HEK293 (cell line): ENCODE measurements around the gene LYSMD2.

Experiments used
- CTCF ChIA-PET: fragments of 350-600 bp; formaldehyde crosslinking; extraction: SDS; loops from one replicate; lab custom pipeline; 2021; ENCODE audit warnings: antibody characterized with exemption; lab: Yijun Ruan, JAX
- POLR2A ChIA-PET: fragments of 300-600 bp; formaldehyde crosslinking; extraction: SDS; loops from one replicate; lab custom pipeline; 2020; ENCODE audit warnings: antibody characterized with exemption, inconsistent platforms; lab: Yijun Ruan, JAX
- H3K27ac ChIP-seq: fragments of 200-500 bp; sonication (Bioruptor generic); 2 replicates; pipeline ENCODE4 v1.5.1; 2014; ENCODE audit warnings: low read depth, low read length, control low read depth, inconsistent platforms; ENCODE audit errors: extremely low read depth
- H3K36me3 ChIP-seq, 2 experiments: fragments of 200-500 bp in 1 of 2; sonication (Bioruptor generic) in 1 of 2; 1 replicate in 1 of 2; 2 replicates in 1 of 2; pipeline ENCODE4 v1.5.1; 2014 to 2017; ENCODE audit warnings: inconsistent platforms in 2 of 2, low read length in 2 of 2; ENCODE audit not compliant: control insufficient read depth in 2 of 2, insufficient read depth in 1 of 2
- H3K4me1 ChIP-seq: fragments of 200-500 bp; sonication (Bioruptor generic); 2 replicates; pipeline ENCODE4 v1.5.1; 2014; ENCODE audit warnings: mild to moderate bottlenecking, low read length, inconsistent platforms; ENCODE audit not compliant: control insufficient read depth, insufficient read depth
- H3K4me3 ChIP-seq: 2 replicates; pipeline ENCODE4 v1.5.1; 2011; ENCODE audit warnings: low read depth, mild to moderate bottlenecking, control low read depth, low read length, moderate library complexity
- H3K9me3 ChIP-seq: fragments of 200-500 bp; sonication (Bioruptor generic); 2 replicates; pipeline ENCODE4 v1.5.1; 2014; ENCODE audit warnings: low read depth, low read length, inconsistent platforms; ENCODE audit not compliant: control insufficient read depth, insufficient read depth
- GLI4 ChIP-seq: fragments of 450-650 bp; formaldehyde crosslinking; IDR thresholded peaks from 2 replicates; pipeline ENCODE4 v1.5.1; 2016; ENCODE audit warnings: missing biosample characterization, missing genetic modification characterization
- KLF9 ChIP-seq: fragments of 450-650 bp; formaldehyde crosslinking; IDR thresholded peaks from 2 replicates; pipeline ENCODE4 v1.5.1; 2016; ENCODE audit warnings: missing biosample characterization, missing genetic modification characterization, low read depth
- MZF1 ChIP-seq: fragments of 450-650 bp; formaldehyde crosslinking; IDR thresholded peaks from 2 replicates; pipeline ENCODE4 v1.5.1; 2017; ENCODE audit warnings: missing biosample characterization, missing genetic modification characterization, borderline replicate concordance
- PRDM1 ChIP-seq: fragments of 450-650 bp; formaldehyde crosslinking; IDR thresholded peaks from 2 replicates; pipeline ENCODE4; 2016; ENCODE audit warnings: missing biosample characterization, missing genetic modification characterization
- SCRT1 ChIP-seq: fragments of 450-650 bp; formaldehyde crosslinking; IDR thresholded peaks from 2 replicates; pipeline ENCODE4 v1.5.1; 2016; ENCODE audit warnings: missing biosample characterization, missing genetic modification characterization, borderline replicate concordance
- ZBTB1 ChIP-seq: fragments of 450-650 bp; formaldehyde crosslinking; IDR thresholded peaks from 2 replicates; pipeline ENCODE4 v1.5.1; 2016; ENCODE audit warnings: missing biosample characterization, missing genetic modification characterization
- ZBTB17 ChIP-seq: fragments of 450-650 bp; formaldehyde crosslinking; IDR thresholded peaks from 2 replicates; pipeline ENCODE4 v1.5.1; 2016; ENCODE audit warnings: missing biosample characterization, missing genetic modification characterization
- ZBTB21 ChIP-seq: fragments of 450-650 bp; formaldehyde crosslinking; IDR thresholded peaks from 2 replicates; pipeline ENCODE4 v1.5.1; 2017; ENCODE audit warnings: missing biosample characterization, missing genetic modification characterization
- ZBTB48 ChIP-seq: fragments of 450-650 bp; formaldehyde crosslinking; IDR thresholded peaks from 2 replicates; pipeline ENCODE4 v1.5.1; 2016; ENCODE audit warnings: missing biosample characterization, missing genetic modification characterization
- ZNF121 ChIP-seq: fragments of 450-650 bp; formaldehyde crosslinking; IDR thresholded peaks from 2 replicates; pipeline ENCODE4 v1.5.1; 2016; ENCODE audit warnings: missing biosample characterization, missing genetic modification characterization
- ZNF202 ChIP-seq: fragments of 450-650 bp; formaldehyde crosslinking; IDR thresholded peaks from 2 replicates; pipeline ENCODE4 v1.5.1; 2016; ENCODE audit warnings: missing biosample characterization, missing genetic modification characterization, borderline replicate concordance
- ZNF214 ChIP-seq: fragments of 450-650 bp; formaldehyde crosslinking; IDR thresholded peaks from 2 replicates; pipeline ENCODE4 v1.5.1; 2017; ENCODE audit warnings: missing biosample characterization, mild to moderate bottlenecking, missing genetic modification characterization, borderline replicate concordance
- ZNF292 ChIP-seq: fragments of 450-650 bp; formaldehyde crosslinking; IDR thresholded peaks from 2 replicates; pipeline ENCODE4 v1.5.1; 2016; ENCODE audit warnings: low read depth, missing biosample characterization, missing genetic modification characterization, borderline replicate concordance
- ZNF394 ChIP-seq: fragments of 450-650 bp; formaldehyde crosslinking; IDR thresholded peaks from 2 replicates; pipeline ENCODE4 v1.5.1; 2016; ENCODE audit warnings: missing biosample characterization, missing genetic modification characterization, mild to moderate bottlenecking, moderate library complexity, borderline replicate concordance
- ZNF473 ChIP-seq: fragments of 450-650 bp; formaldehyde crosslinking; IDR thresholded peaks from 2 replicates; pipeline ENCODE4 v1.5.1; 2017; ENCODE audit warnings: missing biosample characterization, missing genetic modification characterization
- ZNF600 ChIP-seq: fragments of 450-650 bp; formaldehyde crosslinking; IDR thresholded peaks from 2 replicates; pipeline ENCODE4 v1.5.1; 2016; ENCODE audit warnings: missing biosample characterization, missing genetic modification characterization
- ZNF624 ChIP-seq: fragments of 450-650 bp; formaldehyde crosslinking; IDR thresholded peaks from 2 replicates; pipeline ENCODE4 v1.5.1; 2017; ENCODE audit warnings: missing biosample characterization, missing genetic modification characterization
- ZNF670 ChIP-seq: fragments of 450-650 bp; formaldehyde crosslinking; IDR thresholded peaks from 2 replicates; pipeline ENCODE4 v1.5.1; 2016; ENCODE audit warnings: missing biosample characterization, missing genetic modification characterization, low read depth
- ZNF677 ChIP-seq: fragments of 450-650 bp; IDR thresholded peaks from 2 replicates; pipeline ENCODE4 v1.5.0; 2018; ENCODE audit warnings: missing biosample characterization, mild to moderate bottlenecking, missing genetic modification characterization, moderate library complexity
- ZSCAN23 ChIP-seq: fragments of 450-650 bp; formaldehyde crosslinking; IDR thresholded peaks from 2 replicates; pipeline ENCODE4 v1.5.1; 2016; ENCODE audit warnings: missing biosample characterization, missing genetic modification characterization
- TF ChIP-seq, protein P1 (sequence below): fragments of 450-650 bp; formaldehyde crosslinking; IDR thresholded peaks from 2 replicates; pipeline ENCODE4 v1.5.1; 2016; ENCODE audit warnings: missing biosample characterization, missing genetic modification characterization
- TF ChIP-seq, protein P2 (sequence below): fragments of 450-650 bp; formaldehyde crosslinking; IDR thresholded peaks from 2 replicates; pipeline ENCODE4 v1.5.1; 2016; ENCODE audit warnings: missing biosample characterization, missing genetic modification characterization
- TF ChIP-seq, protein P3 (sequence below): fragments of 450-650 bp; formaldehyde crosslinking; IDR thresholded peaks from 2 replicates; pipeline ENCODE4 v1.5.1; 2017; ENCODE audit warnings: missing biosample characterization, missing genetic modification characterization

LYSMD2 gene

DNA sequence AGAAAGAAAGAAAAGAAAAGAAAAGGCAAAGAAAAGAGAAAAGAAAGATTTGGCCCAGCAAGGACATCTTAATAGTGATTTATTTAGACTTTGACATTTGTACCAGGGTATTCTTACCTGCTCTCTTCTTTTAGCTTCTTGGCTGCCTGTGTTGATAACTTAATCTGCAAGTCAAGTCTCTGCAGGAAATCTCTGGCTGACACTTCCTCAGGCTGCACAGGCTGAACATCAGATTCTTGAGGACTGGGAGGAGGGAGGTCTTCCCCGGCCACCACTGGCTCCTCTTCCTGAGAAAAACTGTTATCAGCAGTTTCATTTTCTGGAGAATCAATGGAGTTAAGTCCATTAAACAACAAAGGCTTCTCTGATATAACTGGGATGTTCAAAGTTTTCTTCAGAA is 12.8 kb downstream of the LYSMD2 start (continued):
- TF ChIP-seq PRDM1 (tag by site-specific recombination) = no peak
- no peak for TF ChIP-seq ZNF473 (tag by site-specific recombination)
- TF ChIP-seq, protein P1, sequence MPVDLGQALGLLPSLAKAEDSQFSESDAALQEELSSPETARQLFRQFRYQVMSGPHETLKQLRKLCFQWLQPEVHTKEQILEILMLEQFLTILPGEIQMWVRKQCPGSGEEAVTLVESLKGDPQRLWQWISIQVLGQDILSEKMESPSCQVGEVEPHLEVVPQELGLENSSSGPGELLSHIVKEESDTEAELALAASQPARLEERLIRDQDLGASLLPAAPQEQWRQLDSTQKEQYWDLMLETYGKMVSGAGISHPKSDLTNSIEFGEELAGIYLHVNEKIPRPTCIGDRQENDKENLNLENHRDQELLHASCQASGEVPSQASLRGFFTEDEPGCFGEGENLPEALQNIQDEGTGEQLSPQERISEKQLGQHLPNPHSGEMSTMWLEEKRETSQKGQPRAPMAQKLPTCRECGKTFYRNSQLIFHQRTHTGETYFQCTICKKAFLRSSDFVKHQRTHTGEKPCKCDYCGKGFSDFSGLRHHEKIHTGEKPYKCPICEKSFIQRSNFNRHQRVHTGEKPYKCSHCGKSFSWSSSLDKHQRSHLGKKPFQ = no peak
- TF ChIP-seq ZNF600 (tag by site-specific recombination) = no peak
- no peak for TF ChIP-seq ZNF214 (tag by site-specific recombination)
- TF ChIP-seq ZNF624 (tag by site-specific recombination) = no peak
- TF ChIP-seq KLF9 = no peak
- TF ChIP-seq ZNF202 (tag by site-specific recombination) = no peak
- TF ChIP-seq ZSCAN23 (tag by site-specific recombination) = no peak
- no peak for TF ChIP-seq SCRT1 (tag by site-specific recombination)

DNA sequence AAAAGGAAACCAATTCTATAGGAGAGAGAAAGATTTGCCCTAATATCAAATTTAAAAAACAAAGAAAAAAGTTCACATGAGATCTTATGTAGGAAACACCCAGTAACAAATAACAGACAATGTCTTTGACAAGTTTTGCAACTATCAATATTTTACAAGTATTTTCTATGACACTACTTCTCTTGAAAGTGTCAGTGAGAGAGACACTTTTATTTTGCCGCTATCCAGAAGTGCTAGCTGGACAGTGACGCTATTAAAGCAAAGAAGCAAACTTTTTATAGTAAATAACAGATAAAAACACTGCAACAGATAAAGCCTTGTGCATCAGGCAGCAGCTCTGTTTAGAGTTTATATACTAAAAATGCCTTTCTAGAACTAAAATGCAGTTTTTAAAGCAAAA is 13.3 kb downstream of the LYSMD2 start:
- H3K4me1 ChIP-seq = no peaks in the 10 kb centered on the region; the same call in 1 of the 2 replicates
- H3K36me3 ChIP-seq = no peaks in the 10 kb centered on the region
- POLR2A ChIA-PET = no interaction called here
- H3K9me3 ChIP-seq = no peaks in the 10 kb centered on the region
- no peak overlapping the region for H3K27ac ChIP-seq
- H3K4me3 ChIP-seq = no peak overlapping the region
- TF ChIP-seq, protein P2, sequence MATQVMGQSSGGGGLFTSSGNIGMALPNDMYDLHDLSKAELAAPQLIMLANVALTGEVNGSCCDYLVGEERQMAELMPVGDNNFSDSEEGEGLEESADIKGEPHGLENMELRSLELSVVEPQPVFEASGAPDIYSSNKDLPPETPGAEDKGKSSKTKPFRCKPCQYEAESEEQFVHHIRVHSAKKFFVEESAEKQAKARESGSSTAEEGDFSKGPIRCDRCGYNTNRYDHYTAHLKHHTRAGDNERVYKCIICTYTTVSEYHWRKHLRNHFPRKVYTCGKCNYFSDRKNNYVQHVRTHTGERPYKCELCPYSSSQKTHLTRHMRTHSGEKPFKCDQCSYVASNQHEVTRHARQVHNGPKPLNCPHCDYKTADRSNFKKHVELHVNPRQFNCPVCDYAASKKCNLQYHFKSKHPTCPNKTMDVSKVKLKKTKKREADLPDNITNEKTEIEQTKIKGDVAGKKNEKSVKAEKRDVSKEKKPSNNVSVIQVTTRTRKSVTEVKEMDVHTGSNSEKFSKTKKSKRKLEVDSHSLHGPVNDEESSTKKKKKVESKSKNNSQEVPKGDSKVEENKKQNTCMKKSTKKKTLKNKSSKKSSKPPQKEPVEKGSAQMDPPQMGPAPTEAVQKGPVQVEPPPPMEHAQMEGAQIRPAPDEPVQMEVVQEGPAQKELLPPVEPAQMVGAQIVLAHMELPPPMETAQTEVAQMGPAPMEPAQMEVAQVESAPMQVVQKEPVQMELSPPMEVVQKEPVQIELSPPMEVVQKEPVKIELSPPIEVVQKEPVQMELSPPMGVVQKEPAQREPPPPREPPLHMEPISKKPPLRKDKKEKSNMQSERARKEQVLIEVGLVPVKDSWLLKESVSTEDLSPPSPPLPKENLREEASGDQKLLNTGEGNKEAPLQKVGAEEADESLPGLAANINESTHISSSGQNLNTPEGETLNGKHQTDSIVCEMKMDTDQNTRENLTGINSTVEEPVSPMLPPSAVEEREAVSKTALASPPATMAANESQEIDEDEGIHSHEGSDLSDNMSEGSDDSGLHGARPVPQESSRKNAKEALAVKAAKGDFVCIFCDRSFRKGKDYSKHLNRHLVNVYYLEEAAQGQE (tag by site-specific recombination) = no peak
- no peak for TF ChIP-seq ZBTB1 (tag by site-specific recombination)
- no peak for TF ChIP-seq ZNF121 (tag by site-specific recombination)
- TF ChIP-seq ZBTB17 = no peak
- TF ChIP-seq ZNF677 = no peak
- no peak for TF ChIP-seq MZF1 (tag by site-specific recombination)
- CTCF ChIA-PET = interaction anchor here (0.6 kb wide), 1 partner anchor 224 kb away, joined by 3 read pairs; no protein-coding TSS in a partner anchor

DNA sequence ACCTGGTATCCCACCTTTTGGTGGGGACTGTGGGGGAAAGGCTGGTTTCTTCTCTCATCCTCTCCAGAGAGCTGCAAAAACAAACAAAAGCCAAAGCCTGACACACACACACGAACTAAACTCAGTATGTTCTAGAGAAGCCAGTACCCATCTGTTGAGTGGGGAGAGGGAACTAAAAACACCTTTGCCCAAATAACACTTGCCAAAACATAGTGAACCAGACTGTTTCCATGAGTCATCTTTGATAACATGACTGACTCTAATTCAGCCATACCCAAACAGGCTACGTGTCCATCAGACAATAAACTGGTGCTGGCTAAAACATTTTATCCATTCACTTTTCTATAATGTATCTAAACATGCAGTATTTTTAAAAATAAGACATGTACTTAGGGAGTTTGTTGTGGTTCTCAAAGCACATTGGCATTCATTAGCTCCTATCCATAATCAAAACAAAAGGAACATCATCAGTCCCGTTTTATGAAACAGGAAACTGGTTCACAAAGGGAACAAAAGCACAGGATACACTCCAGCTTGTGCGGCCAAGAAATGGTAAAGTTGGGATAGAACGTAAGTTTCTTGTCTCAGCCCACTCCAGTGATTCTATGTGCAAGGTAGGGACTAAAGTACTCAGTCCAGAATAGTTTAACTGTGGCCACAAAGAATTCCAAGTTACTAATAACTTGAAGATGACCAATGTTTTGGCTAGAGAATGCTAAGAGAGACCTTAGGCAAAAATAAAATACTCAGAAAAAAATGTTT is 16.1 kb downstream of the LYSMD2 start:
- TF ChIP-seq ZNF670 (no peak), GLI4 (no peak), ZNF394 (tag by site-specific recombination) (no peak), ZNF292 (tag by site-specific recombination) (no peak), ZBTB48 (tag by site-specific recombination) (no peak), ZBTB21 (tag by site-specific recombination) (no peak)
- TF ChIP-seq, protein P3, sequence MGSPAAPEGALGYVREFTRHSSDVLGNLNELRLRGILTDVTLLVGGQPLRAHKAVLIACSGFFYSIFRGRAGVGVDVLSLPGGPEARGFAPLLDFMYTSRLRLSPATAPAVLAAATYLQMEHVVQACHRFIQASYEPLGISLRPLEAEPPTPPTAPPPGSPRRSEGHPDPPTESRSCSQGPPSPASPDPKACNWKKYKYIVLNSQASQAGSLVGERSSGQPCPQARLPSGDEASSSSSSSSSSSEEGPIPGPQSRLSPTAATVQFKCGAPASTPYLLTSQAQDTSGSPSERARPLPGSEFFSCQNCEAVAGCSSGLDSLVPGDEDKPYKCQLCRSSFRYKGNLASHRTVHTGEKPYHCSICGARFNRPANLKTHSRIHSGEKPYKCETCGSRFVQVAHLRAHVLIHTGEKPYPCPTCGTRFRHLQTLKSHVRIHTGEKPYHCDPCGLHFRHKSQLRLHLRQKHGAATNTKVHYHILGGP (tag by site-specific recombination) = no peak
- POLR2A ChIA-PET = no interaction called here
- H3K4me1 ChIP-seq = no peaks in the 10 kb centered on the region; the same call in 1 of the 2 replicates
- no peaks in the 10 kb centered on the region for H3K36me3 ChIP-seq
- CTCF ChIA-PET = interaction anchor here (0.6 kb wide), 1 partner anchor 11 kb away, joined by 3 read pairs; no protein-coding TSS in a partner anchor
- no peaks in the 10 kb centered on the region for H3K9me3 ChIP-seq
- no peak overlapping the region for H3K4me3 ChIP-seq
- H3K27ac ChIP-seq = no peak overlapping the region
